Measurements from ENCODE around the gene PTGES3L.
"Not testable (repeated sequence)": the region's sequence is repeated elsewhere in the genome, so short reads cannot be mapped to it uniquely, and the experiment has no call there.

Gene PTGES3L

DNA sequence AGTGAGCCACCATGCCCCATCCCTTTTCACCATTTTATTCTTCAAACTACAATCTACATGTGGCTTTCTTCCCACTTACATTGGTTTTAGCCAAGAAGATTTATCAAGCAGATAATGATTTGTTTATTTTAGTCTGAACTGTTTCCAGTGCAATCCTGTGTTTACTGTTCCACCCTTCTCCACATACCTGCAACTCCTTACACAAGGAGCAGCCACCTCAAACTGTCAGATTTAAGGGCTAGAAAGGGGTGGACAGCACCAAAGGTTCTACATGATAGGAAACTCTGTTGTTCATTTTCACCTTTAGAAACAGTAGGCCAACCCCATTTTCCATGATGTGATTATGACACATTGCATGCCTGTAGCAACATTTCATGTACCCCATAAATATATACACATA is 2.4 kb upstream of the PTGES3L start:
- no peak for DNase-seq (ENCODE audit: extremely low read depth in 1 of 2, low read depth in 1 of 2)

DNA sequence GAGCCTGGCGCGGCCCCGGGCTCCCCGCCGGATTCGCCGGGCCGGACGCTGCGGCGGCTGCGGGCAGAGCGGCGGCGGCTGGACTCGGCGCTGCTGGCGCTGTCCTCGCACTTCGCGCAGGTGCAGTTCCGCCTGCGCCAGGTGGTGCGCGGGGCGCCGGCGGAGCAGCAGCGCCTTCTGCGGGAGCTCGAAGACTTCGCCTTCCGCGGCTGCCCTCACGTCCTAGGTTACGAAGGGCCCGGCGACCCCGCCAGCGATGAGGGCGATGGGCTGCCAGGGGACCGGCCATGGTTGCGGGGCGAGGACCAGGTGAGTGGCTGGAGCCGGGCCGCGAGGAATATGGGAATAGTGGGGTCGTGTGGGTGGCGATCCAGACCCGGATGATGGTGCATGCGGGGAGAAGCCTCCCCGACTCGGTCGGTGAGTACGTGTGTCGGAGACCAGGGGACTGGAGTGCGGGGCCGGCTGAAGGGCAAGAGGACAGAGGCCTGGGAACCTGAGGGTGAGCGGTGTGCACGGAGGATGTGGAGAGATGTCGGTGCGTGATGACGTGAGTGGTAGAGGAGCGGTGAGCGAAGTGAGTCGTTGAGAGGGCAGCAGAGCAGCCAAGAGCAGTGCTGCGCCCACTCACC is 1.0 kb upstream of the PTGES3L start:
- peak; percentile 46 to 70 for DNase-seq (ENCODE audit: extremely low read depth in 1 of 2, low read depth in 1 of 2)

DNA sequence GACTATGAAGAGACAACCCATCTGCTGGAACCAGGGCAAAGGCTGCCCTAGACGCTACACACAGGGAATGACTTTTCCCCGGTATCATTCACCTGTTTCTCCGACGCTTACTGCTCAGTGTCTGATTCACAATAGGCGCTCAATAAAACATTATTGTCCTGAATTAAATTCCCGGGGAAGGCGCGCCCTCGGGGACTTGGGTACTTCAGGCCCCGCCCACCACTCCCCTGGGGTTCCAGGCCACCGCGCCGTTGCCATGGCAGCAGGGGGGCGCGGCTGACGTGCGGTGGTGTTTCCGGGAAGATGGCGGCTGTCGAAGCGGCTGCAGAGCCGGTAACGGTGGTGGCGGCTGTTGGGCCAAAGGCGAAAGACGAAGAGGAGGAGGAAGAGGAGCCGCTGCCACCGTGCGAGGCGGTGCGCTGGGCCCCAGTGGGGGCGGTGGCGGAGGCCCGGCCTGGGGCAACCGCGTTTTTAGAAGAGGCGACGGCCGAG is 440 bp upstream of the PTGES3L start, which contains the start of gene RUNDC1:
RUNDC1 (plus strand) TSS at position 292 of the 492 bp plus-strand sequence; CDS start at position 304, 12 bp downstream.
- DNase-seq (ENCODE audit: extremely low read depth in 1 of 2, low read depth in 1 of 2) = peak; percentile 86

DNA sequence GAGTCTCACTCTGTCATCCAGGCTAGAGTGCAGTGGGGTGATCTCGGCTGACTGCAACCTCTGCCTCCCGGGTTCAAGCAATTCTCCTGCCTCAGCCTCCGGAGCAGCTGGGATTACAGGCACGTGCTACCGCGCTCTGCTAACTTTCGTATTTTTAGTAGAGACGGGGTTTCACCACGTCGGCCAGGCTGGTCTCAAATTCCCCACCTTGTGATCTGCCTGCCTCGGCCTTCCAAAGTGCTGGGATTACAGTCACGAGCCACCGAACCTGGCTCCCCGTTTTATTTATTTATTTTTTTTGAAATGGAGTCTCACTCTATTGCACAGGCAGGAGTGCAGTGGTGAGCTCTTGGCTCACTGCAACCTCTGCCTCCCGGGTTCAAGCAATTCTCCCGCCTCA is 4.2 kb downstream of the PTGES3L start:
- not testable (repeated sequence) for DNase-seq (ENCODE audit: extremely low read depth in 1 of 2, low read depth in 1 of 2)

DNA sequence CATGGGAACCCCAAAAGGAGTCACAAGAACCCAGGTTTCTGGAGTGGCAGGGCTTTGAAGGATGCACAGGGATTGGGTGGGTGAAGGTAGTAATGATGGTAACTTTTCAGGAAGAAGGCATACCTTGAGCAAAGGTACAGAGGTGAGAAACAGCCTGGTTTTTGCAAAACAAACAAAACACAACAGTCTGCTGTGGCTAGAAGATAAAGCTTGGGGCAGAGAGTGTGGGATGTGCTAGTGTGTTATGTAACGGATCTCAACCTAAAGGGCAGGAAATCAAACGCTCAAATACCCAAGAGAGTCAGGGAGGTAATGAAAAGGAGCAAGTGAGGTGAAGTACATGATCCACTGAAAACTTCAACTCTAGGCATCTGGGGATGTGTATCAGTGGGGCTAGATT is 4.6 kb downstream of the PTGES3L start:
- DNase-seq (ENCODE audit: extremely low read depth in 1 of 2, low read depth in 1 of 2) = no peak

DNA sequence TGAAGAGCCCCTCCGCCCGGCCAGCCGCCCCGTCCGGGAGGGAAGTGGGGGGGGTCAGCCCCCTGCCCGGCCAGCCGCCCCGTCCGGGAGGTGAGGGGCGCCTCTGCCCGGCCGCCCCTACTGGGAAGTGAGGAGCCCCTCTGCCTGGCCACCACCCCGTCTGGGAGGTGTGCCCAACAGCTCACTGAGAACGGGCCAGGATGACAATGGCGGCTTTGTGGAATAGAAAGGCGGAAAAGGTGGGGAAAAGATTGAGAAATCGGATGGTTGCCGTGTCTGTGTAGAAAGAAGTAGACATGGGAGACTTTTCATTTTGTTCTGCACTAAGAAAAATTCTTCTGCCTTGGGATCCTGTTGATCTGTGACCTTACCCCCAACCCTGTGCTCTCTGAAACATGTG is 6.6 kb downstream of the PTGES3L start:
- DNase-seq (ENCODE audit: extremely low read depth in 1 of 2, low read depth in 1 of 2) = not testable (repeated sequence)

DNA sequence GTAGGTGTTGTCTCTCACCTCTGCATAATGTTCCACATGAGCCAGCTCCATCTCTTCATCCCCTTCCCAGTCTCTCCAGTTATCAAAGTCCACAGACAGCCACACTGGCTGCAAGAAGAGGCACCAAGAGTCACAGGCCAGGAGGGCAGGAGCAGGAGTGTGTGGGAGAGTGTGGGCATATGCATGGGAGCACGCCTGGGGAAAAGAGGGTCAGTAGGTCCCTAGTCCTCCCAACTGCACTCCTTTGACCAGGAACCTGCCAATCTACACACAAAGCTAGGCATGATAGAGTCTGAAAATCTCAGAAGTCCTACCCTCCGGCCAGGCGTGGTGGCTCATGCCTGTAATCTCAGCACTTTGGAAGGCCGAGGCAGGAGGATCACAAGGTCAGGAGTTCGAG is 8.3 kb downstream of the PTGES3L start:
- no peak for DNase-seq (ENCODE audit: extremely low read depth in 1 of 2, low read depth in 1 of 2)

DNA sequence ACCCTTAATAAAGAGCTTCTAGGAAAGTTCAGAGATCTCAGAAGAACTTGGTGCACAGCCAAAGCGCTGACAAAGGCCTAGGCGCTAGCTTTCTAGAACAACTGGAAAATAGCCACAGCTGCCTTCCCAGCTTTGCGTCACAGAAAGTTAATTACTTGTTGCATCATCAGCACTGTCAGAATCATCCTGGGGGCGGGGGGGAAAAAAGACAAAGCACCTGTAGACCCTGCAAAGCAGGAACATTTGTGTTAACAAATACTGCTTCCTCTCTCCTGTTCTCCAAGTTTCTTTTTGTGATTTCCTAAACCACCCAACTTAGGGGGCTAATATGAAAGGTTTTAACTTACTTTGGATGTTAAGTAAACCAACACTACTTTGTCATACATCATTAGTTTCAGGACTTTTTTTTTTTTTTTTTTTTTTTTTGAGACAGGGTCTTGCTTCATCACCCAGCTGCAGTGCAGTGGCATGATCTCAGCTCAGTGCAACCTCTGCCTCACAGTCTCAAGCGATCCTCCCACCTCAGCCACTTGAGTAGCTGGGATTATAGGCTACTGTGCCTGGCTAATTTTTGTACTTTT is 10.8 kb downstream of the PTGES3L start:
- no peak for DNase-seq (ENCODE audit: extremely low read depth in 1 of 2, low read depth in 1 of 2)

DNA sequence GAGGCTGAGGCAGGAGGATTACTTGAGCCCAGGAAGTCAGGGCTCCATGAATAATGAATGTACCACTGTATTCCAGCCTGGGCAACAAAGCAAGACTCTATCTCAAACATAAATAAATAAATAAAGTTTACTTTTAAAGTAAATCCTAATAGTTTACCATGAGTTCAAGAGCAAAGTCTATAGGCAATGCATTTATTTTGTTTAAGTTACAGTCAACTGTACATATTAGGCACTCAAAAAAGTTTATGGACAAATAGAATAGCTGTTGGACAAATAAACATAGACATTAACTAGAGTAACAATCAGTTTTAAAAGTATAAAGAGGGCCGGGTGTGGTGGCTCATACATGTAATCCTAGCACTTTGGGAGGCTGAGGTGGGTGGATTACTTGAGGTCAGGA is 12.0 kb downstream of the PTGES3L start:
- no peak for DNase-seq (ENCODE audit: extremely low read depth in 1 of 2, low read depth in 1 of 2)

DNA sequence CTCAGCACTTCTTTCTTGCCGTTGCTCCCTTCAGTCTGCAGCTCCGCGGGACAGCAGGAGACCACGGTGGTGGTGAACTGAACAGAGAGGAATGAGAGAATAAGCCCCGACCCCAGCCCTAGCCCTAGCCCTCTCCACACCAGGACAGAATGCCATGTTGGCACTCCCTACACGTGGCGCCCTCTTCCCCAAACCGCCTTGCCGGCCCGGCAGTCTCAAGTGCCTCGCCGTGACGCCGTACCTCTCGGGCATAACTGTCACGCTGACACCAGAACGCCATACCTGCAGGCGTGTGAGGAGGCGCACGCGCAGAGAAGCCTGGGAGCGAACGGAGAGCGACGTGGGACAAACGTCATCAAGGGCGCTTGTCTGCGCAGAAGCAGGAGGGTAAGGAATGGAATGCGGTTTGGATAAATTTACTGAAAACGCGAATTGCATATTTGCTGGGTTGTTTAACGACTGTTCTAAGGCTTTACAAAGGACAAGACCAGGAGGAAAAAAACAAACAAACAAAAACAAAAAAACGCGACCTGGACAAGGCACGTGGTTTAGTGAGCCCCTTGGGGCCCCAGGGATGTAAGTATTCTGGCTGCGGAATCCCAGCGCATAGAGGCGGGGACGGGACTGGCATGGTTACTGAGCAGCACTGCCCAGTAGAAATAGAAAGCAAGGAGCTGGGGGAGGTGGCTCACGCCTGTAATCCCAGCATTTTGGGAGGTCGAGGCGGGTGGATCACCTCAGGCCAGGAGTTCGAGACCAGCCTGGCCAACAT is 15.5 kb downstream of the PTGES3L start, which contains the start of gene AARSD1:
AARSD1 (minus strand) TSS at position 294 of the 772 bp plus-strand sequence; CDS start at position 280, 14 bp downstream.
- peak; percentile 80 to 87 for DNase-seq (ENCODE audit: extremely low read depth in 1 of 2, low read depth in 1 of 2)

DNA sequence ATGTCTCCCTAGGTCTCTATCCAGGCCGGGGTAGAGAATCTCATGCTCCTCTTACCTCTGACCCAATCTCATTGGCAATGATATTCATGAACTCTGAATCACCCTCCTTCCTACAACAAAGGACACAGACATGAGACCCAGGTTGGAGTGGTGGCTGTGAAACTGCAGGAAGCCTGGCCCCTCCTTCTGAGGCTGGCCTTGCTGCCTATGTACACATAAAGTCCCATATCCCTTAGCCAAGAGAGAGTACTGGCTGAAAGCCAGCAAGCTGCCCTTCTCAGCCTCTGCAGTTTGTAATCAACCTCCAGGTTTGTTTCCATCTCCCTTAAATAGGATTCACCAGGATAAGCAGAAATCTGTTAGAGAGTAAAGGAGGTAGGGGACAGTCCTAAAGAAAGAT is 26.2 kb downstream of the PTGES3L start:
- no peak for DNase-seq (ENCODE audit: extremely low read depth in 1 of 2, low read depth in 1 of 2)

DNA sequence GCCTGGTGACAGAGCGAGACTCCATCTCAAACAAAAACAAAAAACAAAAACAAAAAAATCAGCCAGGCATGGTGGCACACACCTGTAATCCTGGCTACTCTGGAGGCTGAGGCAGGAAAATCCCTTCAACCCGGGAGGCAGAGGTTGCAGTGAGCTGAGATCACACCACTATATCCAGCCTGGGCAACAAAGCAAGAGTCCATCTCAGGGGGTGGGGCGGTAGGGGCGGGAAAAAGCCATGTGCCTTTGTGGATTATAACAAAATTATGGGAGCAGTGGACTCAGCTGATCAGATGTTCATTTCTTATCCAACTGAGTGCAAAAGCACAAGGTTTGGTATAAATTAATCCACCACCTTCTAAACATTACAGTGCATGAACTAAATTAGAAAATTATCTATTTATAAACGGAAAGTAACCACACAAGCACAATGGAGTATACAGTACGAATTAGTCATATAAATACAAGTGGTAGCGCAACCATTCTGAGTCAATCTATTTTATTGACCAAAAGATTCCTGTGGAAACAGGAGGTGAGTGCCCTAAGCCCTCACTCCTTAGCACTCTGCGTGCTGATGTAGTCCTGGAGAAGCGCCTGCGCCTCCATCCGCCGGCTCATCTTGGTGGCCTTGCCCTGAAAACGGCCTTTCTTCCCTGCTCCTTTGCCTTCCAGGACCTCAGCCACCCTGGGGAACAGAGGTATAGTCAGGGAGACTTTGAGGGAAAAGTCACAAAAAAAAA is 29.7 kb downstream of the PTGES3L start:
- DNase-seq (ENCODE audit: extremely low read depth in 1 of 2, low read depth in 1 of 2) = no peak

DNA sequence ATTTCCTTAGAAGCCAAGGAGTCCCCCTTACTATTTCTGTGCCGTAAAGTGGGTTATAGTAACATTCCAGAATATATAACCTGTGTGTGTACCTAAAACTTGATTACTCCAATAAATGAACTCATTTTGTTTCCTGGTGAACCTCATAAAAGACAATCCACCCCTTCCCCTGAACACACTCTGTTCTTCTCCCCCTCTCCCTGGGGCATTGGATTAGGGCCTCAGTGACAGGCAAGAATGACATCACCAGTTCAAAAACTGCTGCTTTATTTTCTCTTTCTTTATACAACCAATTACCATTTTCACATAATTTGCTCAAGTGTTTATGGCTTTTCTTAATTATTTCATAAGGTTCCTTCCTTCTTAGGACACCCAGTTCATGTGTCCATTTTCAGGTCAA is 33.1 kb downstream of the PTGES3L start:
- no peak for DNase-seq (ENCODE audit: extremely low read depth in 1 of 2, low read depth in 1 of 2)

DNA sequence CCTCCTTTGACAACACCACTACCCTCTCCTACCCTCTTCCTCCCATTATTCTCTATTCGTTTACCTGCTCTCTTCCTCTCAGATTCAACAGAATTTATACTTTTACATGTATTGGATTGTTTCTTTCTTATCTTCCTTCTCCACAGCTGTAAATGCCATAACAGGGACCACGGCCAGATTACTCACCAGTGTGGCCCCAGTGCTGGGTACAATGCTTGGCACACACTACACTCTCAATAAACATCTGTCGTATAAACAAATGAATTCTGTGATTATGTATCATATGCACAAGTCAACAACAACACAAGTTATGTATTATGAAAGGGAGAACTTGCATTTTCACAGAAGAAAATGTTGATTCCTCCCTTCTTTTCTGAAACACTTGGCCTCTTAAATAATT is 35.7 kb downstream of the PTGES3L start:
- DNase-seq (ENCODE audit: extremely low read depth in 1 of 2, low read depth in 1 of 2) = no peak

DNA sequence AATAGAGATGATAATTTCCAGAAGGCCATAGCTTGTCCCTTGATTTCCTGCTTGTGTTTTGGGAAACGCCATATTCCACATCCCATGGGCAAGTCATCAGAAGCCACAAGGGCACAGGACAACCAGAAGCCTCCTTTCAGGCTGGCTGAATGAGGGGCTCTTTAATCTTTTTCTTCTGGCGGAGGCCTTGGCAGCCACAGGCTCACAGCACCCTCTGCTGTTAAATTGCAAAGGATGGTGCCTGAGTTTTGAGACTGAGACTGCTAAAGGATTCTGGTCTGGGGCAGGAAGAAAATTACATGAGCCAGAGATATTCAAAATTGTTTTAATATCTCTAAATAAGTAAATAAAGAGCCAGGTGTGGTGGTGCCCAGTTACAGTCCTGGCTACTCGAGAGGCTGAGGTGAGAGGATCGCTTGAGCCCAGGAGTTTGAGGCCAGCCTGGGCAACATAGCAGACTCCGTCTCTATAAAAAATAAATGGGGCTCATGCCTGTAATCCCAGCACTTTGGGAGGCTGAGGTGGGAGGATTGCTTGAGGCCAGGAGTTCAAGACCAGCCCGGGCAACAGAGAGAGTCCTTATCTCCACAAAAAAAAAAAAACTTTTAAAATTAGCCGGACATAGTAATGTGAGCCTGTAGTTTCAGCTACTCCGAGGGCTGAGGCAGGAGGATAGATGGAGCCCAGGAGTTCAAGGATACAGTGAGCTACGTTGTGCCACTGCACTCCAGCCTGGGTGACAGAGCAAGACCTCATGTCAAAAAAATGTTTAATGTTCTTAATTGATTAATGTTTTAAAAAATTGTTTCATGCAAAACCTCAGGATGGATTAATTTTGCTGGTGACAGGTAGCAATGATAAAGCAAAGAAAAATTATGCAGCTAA is 41.9 kb downstream of the PTGES3L start:
- DNase-seq (ENCODE audit: extremely low read depth in 1 of 2, low read depth in 1 of 2) = peak in 1 of 2 donors; percentile 0

DNA sequence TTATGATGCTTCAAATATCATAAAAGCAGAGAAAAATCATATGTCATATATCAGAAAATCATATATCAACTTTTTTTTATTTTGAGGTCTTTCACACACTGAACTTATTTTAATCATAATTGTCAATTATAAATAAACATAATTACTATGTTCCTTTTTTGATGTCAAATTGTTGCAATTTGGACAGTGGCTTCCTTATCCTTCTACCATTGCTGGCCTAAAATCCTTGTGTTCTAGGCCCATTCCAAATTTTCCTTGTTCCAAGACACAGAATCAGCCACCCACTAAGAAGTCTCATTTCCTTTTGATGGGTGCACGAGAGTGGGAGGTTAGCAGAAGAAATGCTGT is 50.4 kb downstream of the PTGES3L start:
- no peak for DNase-seq (ENCODE audit: extremely low read depth in 1 of 2, low read depth in 1 of 2)

DNA sequence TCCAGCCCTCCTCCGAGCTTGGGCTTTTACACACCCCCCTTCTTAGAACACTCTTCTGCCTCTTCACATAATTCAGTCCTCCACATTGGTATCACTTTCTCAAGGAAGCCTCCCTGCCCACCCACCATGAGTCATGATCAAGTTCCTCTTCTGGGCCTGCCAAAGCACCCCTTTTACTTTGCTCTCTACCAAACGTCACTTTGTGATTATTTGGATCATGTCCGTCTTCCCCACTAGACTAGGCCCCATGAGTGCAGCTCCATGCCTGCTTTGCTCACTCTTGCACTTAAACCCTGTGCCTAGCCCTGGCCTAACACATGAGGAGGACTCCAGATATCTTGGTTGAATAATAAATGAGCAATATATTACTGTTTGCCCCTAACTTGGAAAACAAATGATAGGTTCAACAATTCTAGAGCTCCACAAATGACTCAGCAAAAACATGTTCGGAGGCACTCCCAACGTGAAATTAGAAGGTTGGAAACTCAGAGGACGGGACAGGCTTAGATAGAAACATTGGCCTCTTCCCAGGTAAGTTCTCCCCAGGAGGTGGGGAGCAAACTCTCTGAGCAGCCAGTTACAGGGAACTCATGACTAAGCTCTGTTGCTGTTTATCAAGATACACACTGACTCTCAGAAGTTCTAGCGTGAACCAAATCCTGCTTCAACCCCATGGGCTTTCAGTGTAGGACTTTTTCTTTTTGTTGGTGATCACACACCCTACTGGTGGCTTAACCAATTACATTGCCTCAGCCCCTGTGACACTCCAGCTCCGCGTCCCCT is 51.0 kb downstream of the PTGES3L start:
- DNase-seq (ENCODE audit: extremely low read depth in 1 of 2, low read depth in 1 of 2) = peak; percentile 13 to 53

DNA sequence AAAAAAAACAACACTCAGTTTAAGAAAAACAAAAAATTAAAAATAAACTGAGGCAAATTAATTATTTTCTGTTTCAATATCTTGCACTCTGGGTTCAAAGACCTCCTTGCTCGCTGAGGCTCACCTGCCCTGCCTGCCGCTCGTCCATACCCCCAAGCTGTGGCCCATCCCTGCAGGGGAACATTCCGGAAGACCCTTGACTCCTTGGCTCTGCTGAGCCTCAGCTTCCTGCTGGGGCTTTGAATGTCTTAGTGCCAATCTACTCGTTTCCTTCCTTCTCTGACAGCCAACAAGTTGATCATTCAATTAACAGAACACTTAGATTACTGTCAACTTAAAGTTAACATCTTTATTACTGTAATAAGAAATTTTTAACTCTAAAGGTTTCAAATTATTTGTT is 55.0 kb downstream of the PTGES3L start:
- no peak for DNase-seq (ENCODE audit: extremely low read depth in 1 of 2, low read depth in 1 of 2)

DNA sequence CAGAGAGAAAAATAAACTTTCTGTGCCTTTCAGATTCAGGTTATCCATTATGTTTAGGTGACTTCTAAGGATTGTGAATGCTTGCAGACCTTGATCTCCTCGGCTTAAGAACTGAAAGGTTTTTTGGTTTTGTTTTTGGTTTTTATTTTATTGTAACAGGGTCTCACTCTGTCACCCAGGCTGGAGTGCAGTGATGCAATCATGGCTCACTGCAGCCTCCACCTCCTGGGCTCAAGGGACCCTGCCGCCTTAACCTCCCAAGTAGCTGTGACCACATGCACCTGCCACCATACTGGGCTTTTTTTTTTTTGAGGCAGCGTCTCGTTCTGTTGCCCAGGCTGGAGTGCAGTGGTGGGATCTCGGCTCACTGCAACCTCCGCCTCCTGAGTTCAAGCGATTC is 56.4 kb downstream of the PTGES3L start:
- not testable (repeated sequence) for DNase-seq (ENCODE audit: extremely low read depth in 1 of 2, low read depth in 1 of 2)
